Neural progenitor cell (in vitro differentiated cells): Measurements from ENCODE around the gene ASF1A.

Source experiments
- CTCF ChIP-seq: fragments of 200-600 bp; sonication (generic); IDR thresholded peaks from 2 replicates; pipeline ENCODE4 v1.5.1; 2017; ENCODE audit warnings: antibody characterized with exemption, mild to moderate bottlenecking
- EZH2 ChIP-seq: fragments of 200-600 bp; sonication (generic); IDR thresholded peaks from 2 replicates; pipeline ENCODE4 v1.6.1; 2017; ENCODE audit warnings: antibody characterized with exemption, mild to moderate bottlenecking, moderate library complexity
- EZH2phosphoT487 ChIP-seq: fragments of 200-600 bp; sonication (generic); IDR thresholded peaks from 2 replicates; pipeline ENCODE4 v1.6.1; 2017; ENCODE audit warnings: antibody characterized with exemption

GRCh38 chr6:118856301-118856700 lies 37.7 kb upstream of the ASF1A start:
- TF ChIP-seq CTCF (no peak), EZH2 (no peak), EZH2phosphoT487 (no peak)
